Stomach (tissue), 9 donors: ENCODE data around the gene PCBD1. TPM values are rescaled to one million over a fixed set of nuclear protein-coding genes. Genes with fewer than 3 reads are reported as not detected.
A peak's percentile ranks its signal among the peaks of the same experiment; 100 is the strongest.

Source experiments
- DNase-seq, 2 donors: peaks; one replicate each; pipeline versions ENCODE4 v3.0.0 to v3.0.0-alpha.2; 2013 to 2019
- H3K27ac ChIP-seq, 5 donors: fragments of 200-600 bp in 4 of 5; sonication (generic) in 4 of 5; one replicate each; pipeline ENCODE4 v1.5.1; 2013 to 2019; ENCODE audit warnings: mild to moderate bottlenecking in 1 of 5, moderate library complexity in 1 of 5
- H3K27me3 ChIP-seq, 3 donors: fragments of 200-600 bp; sonication (generic); one replicate each; pipeline ENCODE4 v1.5.1; 2017 to 2019; ENCODE audit warnings: mixed run types in 1 of 3
- H3K36me3 ChIP-seq, 4 donors: fragments of 200-600 bp; sonication (generic); 1 replicate in 3 of 4; 2 replicates in 1 of 4; pipeline ENCODE4 v1.5.1; 2016 to 2019
- H3K4me1 ChIP-seq, 4 donors: fragments of 200-600 bp; sonication (generic); one replicate each; pipeline ENCODE4 v1.5.1; 2016 to 2019
- H3K4me3 ChIP-seq, 4 donors: fragments of 200-600 bp; sonication (generic) in 3 of 4; one replicate each; pipeline ENCODE4 v1.5.1; 2016 to 2019; ENCODE audit warnings: mild to moderate bottlenecking in 1 of 4
- H3K9me3 ChIP-seq, 4 donors: fragments of 200-600 bp; sonication (generic); one replicate each; pipeline ENCODE4 v1.5.1; 2016 to 2019
- CTCF ChIP-seq, 7 experiments: fragments of 450-650 bp in 4 of 7; fragments of 200-600 bp in 3 of 7; sonication (generic) in 3 of 7; IDR thresholded peaks; one replicate each; pipeline ENCODE4 v1.5.1; 2016 to 2019; ENCODE audit warnings: antibody characterized with exemption in 7 of 7, control low read depth in 2 of 7, mild to moderate bottlenecking in 1 of 7
- EP300 ChIP-seq: sonication (generic); formaldehyde crosslinking; IDR thresholded peaks from one replicate; pipeline ENCODE4 v1.6.1; 2017; ENCODE audit warnings: antibody characterized with exemption
- POLR2A ChIP-seq, 4 donors: fragments of 450-650 bp; IDR thresholded peaks; one replicate each; pipeline ENCODE4 v1.6.1; 2016; ENCODE audit warnings: antibody characterized with exemption in 4 of 4, control low read depth in 2 of 4, mild to moderate bottlenecking in 1 of 4, moderate library complexity in 1 of 4
- POLR2AphosphoS5 ChIP-seq, 3 donors: sonication (generic); formaldehyde crosslinking; IDR thresholded peaks; one replicate each; pipeline ENCODE4 v1.6.1; 2016; ENCODE audit warnings: antibody characterized with exemption in 3 of 3
- WGBS, 5 donors: extraction: QIAGEN DNeasy Blood & Tissue Kit in 3 of 5; methylation state at CpG; one replicate each; pipeline versions ENCODE4 v1.1.5 to v1.1.7; 2013 to 2018; 5-methylcytosine and 5-hydroxymethylcytosine counted together
- intact Hi-C: fragments of 100-400 bp; cut with DNase I; formaldehyde crosslinking; loops from one replicate; pipeline ENCODE4 v1.15.1; 2023; ENCODE audit warnings: low total_unique reads
- polyA plus RNA-seq, 3 donors: library from polyadenylated mRNA; stranded (reverse); fragments of 200-250 nt; gene quantifications; one replicate each; pipeline ENCODE4 v1.2.3, GENCODE V29; 2013
- total RNA-seq, 5 donors: library from RNA; depleted of rRNA; stranded (reverse); fragments of >200 nt; gene quantifications; one replicate each; pipeline versions ENCODE4 v1.1.0 to v1.2.3, GENCODE V29; 2014 to 2016
- donor health status: healthy with polysubstance abuse.
- donor health status: Bipolar disorder and iron deficiency.
- donor health status: healthy.

PCBD1 gene
- total and polyA plus RNA-seq, 8 donors, result 29.4 to 130 (median 66.1) TPM

- WGBS, 5 donors, result 55 to 83% (median 74%) methylated on average over 2 of the region's 2 CpGs
- peak overlapping the region in 1 of 5 donors; percentile 1 for H3K27ac ChIP-seq
- peaks cover 0 to 37% (median 19%) of the 10 kb centered on the region in 4 donors for H3K4me1 ChIP-seq
- TF ChIP-seq POLR2A (IDR thresholded peaks at IDR 0.05) (no peak), CTCF (IDR thresholded peaks at IDR 0.05) (no peak), POLR2AphosphoS5 (IDR thresholded peaks at IDR 0.05) (no peak), EP300 (no peak)
- H3K9me3 ChIP-seq, result peaks cover 0 to 9% (median 0%) of the 10 kb centered on the region in 4 donors
- no peaks in the 10 kb centered on the region for H3K27me3 ChIP-seq
- DNase-seq, result no peak
- no peak overlapping the region for H3K4me3 ChIP-seq
- intact Hi-C loops, result no loop called here
- peaks cover 9 to 15% (median 11%) of the 10 kb centered on the region in 4 donors for H3K36me3 ChIP-seq
Measured at GRCh38 chr10:70833601-70834000, 54.8 kb downstream of the PCBD1 start.

Other genes with a start within 250 kb of the PCBD1 start
- gene ADAMTS14, start 216.1 kb downstream of the PCBD1 start, total RNA-seq, result 1 to 10 TPM in 3 of 5 donors, not detected in 2; 7.0 to 9.4 (median 7.3) TPM
- gene ADAMTS14, start 216.1 kb downstream of the PCBD1 start, polyA plus RNA-seq, result under 1 TPM; 0.33 to 0.92 (median 0.62) TPM
- not detected for gene TBATA, start 103.2 kb downstream of the PCBD1 start, total RNA-seq
- not detected for gene TBATA, start 103.2 kb downstream of the PCBD1 start, polyA plus RNA-seq
- gene SGPL1, start 72.6 kb downstream of the PCBD1 start, total RNA-seq, result 10 to 100 TPM in 4 of 5 donors, 1 to 10 TPM in 1; 1.2 to 65.5 (median 32.5) TPM
- gene SGPL1, start 72.6 kb downstream of the PCBD1 start, polyA plus RNA-seq, result 1 to 10 TPM; 3.7 to 7.6 (median 6.0) TPM